ENCODE data around the gene GPR17. TPM values are rescaled to one million over a fixed set of nuclear protein-coding genes. Genes with fewer than 3 reads are reported as not detected.
A peak's percentile ranks its signal among the peaks of the same experiment; 100 is the strongest.

The GPR17 gene
- total and polyA plus RNA-seq, 12 donors = 0.11 to 2.0 (median 0.35) TPM; not detected in 8

GRCh38 chr2:127652786-127653357 is 6.9 kb downstream of the GPR17 start:
- TF ChIP-seq CTCF (IDR thresholded peaks at IDR 0.05) (no peak), POLR2A (IDR thresholded peaks at IDR 0.05) (no peak)
- Histone ChIP-seq H3K27me3 (no peaks in the 10 kb centered on the region), H3K36me3 (replicated peaks in 1 of 2) (no peaks in the 10 kb centered on the region), H3K9me3 (replicated peaks in 1 of 3) (no peaks in the 10 kb centered on the region), H3K4me1 (replicated peaks in 1 of 2) (peaks cover 0 to 4% of the 10 kb centered on the region in 2 donors), H3K4me3 (no peak overlapping the region), H3K27ac (peak overlapping the region in 1 of 5 donors; percentile 18)
- no peak for DNase-seq
- WGBS, 4 donors = 71 to 89% (median 81%) methylated on average over 16 to 25 of the region's 25 CpGs
- intact Hi-C loops (cut with DNase I) = no loop called here

- 80 to 83% (median 81%) methylated on average over 16 of the region's 16 CpGs for WGBS, 4 donors
- Histone ChIP-seq H3K4me3 (no peak overlapping the region), H3K36me3 (replicated peaks in 1 of 2) (no peaks in the 10 kb centered on the region), H3K4me1 (replicated peaks in 1 of 2) (peaks cover 0 to 4% of the 10 kb centered on the region in 2 donors), H3K9me3 (replicated peaks in 1 of 3) (no peaks in the 10 kb centered on the region), H3K27me3 (no peaks in the 10 kb centered on the region), H3K27ac (no peak overlapping the region)
- DNase-seq = no peak
- intact Hi-C loops (cut with DNase I) = no loop called here
- TF ChIP-seq CTCF (IDR thresholded peaks at IDR 0.05) = no peak
- no peak for TF ChIP-seq POLR2A (IDR thresholded peaks at IDR 0.05)
Measured at GRCh38 chr2:127653421-127654083, 7.6 kb downstream of the GPR17 start.

- no peaks in the 10 kb centered on the region for H3K36me3 ChIP-seq (replicated peaks in 1 of 2)
- WGBS, 4 donors = 75 to 92% (median 89%) methylated on average over 5 to 24 of the region's 24 CpGs
Measured at GRCh38 chr2:127654084-127654837, 8.3 kb downstream of the GPR17 start.

More at GRCh38 chr2:127654084-127654837, 8.3 kb downstream of the GPR17 start:
- H3K9me3 ChIP-seq (replicated peaks in 1 of 3) = no peaks in the 10 kb centered on the region
- no peak overlapping the region for H3K27ac ChIP-seq
- no peak overlapping the region for H3K4me3 ChIP-seq
- peaks cover 0 to 4% of the 10 kb centered on the region in 2 donors for H3K4me1 ChIP-seq (replicated peaks in 1 of 2)
- H3K27me3 ChIP-seq = no peaks in the 10 kb centered on the region
- DNase-seq = no peak
- TF ChIP-seq POLR2A (IDR thresholded peaks at IDR 0.05) (no peak), CTCF (IDR thresholded peaks at IDR 0.05) (no peak)
- intact Hi-C loops (cut with DNase I) = no loop called here

Data from adrenal gland (tissue), 12 donors.